Osteocyte (in vitro differentiated cells): Measurements from ENCODE around the gene SLC28A2. TPM values are rescaled to one million over a fixed set of nuclear protein-coding genes. Genes with fewer than 3 reads are reported as not detected.

Experiments used
- DNase-seq: peaks from one replicate; pipeline ENCODE4 v3.0.0; 2021; ENCODE audit warnings: mixed read lengths; ENCODE audit not compliant: unreplicated experiment; ENCODE audit errors: extremely low spot score
- H3K27ac Mint-ChIP-seq: one replicate; pipeline ENCODE4 v1.8.0; 2021; ENCODE audit warnings: mild to moderate bottlenecking, mixed read lengths; ENCODE audit not compliant: unreplicated experiment
- H3K27me3 Mint-ChIP-seq: one replicate; pipeline ENCODE4 v1.8.0; 2021; ENCODE audit warnings: mixed read lengths; ENCODE audit not compliant: unreplicated experiment
- H3K36me3 Mint-ChIP-seq: one replicate; pipeline ENCODE4 v1.8.0; 2021; ENCODE audit warnings: mixed read lengths; ENCODE audit not compliant: unreplicated experiment
- H3K4me1 Mint-ChIP-seq: one replicate; pipeline ENCODE4 v1.8.0; 2021; ENCODE audit warnings: mixed read lengths; ENCODE audit not compliant: unreplicated experiment
- H3K4me3 Mint-ChIP-seq: one replicate; pipeline ENCODE4 v1.8.0; 2021; ENCODE audit warnings: mild to moderate bottlenecking, moderate library complexity, mixed read lengths; ENCODE audit not compliant: unreplicated experiment
- H3K9me3 Mint-ChIP-seq: one replicate; pipeline ENCODE4 v1.8.0; 2021; ENCODE audit warnings: mixed read lengths; ENCODE audit not compliant: unreplicated experiment
- total RNA-seq: library from RNA; stranded (reverse); gene quantifications from 2 replicates; pipeline ENCODE4 v1.2.1, GENCODE V29; 2021
- TF ChIP-seq, protein P1 (sequence below): fragments of 200-600 bp; sonication (generic); IDR thresholded peaks from 2 replicates; pipeline ENCODE4 v1.5.0; 2021; ENCODE audit warnings: antibody characterized with exemption, mild to moderate bottlenecking, moderate library complexity

SLC28A2 gene
- total RNA-seq, 1 donor from 2014 or later, result not detected

DNA sequence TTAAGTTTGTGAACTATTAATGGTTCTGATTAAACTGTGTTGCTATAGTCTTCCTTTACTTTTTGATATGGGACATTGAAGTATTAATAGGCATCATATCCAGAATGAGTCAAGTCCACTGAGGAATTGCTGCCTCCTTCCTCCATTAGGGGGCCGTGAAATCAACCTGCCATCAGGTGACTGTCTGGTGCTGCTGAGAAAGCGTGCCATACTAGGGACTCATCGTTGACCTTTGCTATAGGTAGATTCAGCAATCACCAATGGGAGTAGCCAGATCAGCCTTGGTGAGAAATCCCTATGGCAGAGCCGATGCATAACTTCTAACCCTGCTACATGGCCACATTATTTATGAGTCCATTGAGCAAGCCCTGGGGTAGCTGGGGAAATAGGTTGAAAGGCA lies 30.1 kb upstream of the SLC28A2 start:
- Mint-ChIP-seq H3K4me1 (no peaks in the 10 kb centered on the region), H3K27me3 (peaks cover 33% of the 10 kb centered on the region), H3K9me3 (no peaks in the 10 kb centered on the region), H3K4me3 (no peak overlapping the region), H3K27ac (no peak overlapping the region), H3K36me3 (no peaks in the 10 kb centered on the region)
- TF ChIP-seq, protein P1, sequence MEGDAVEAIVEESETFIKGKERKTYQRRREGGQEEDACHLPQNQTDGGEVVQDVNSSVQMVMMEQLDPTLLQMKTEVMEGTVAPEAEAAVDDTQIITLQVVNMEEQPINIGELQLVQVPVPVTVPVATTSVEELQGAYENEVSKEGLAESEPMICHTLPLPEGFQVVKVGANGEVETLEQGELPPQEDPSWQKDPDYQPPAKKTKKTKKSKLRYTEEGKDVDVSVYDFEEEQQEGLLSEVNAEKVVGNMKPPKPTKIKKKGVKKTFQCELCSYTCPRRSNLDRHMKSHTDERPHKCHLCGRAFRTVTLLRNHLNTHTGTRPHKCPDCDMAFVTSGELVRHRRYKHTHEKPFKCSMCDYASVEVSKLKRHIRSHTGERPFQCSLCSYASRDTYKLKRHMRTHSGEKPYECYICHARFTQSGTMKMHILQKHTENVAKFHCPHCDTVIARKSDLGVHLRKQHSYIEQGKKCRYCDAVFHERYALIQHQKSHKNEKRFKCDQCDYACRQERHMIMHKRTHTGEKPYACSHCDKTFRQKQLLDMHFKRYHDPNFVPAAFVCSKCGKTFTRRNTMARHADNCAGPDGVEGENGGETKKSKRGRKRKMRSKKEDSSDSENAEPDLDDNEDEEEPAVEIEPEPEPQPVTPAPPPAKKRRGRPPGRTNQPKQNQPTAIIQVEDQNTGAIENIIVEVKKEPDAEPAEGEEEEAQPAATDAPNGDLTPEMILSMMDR, result no peak
- DNase-seq, result no peak

DNA sequence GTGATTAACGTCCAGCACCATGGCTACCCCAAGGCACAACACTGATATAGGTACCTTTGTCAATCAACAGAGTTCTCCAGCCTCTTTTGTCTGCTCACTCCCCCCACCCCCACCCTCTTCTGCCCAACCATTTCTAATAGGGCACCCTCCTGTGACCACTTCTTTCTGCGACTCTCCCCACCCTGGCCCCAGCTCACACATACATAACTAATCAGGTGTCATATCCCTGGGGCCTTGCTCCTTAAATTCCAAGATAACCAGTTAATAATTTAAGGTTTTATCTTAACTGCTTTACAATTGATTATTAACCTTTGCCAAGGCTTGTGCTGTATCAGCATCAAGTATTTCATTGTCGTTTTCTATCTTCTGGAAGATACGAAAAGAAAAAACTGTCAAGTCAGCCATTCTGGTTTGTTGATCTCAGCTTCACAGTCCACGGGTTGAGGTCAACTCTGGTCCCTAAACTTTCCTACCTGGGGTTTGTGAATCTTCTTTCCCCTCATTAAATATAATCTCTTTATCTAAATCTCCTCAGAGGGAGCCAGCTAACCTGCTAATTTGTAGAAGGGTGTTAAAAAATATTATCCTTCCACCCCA lies 27.3 kb upstream of the SLC28A2 start:
- no peaks in the 10 kb centered on the region for H3K9me3 Mint-ChIP-seq
- H3K4me1 Mint-ChIP-seq, result no peaks in the 10 kb centered on the region
- TF ChIP-seq, protein P1, result no peak
- H3K27me3 Mint-ChIP-seq, result peaks cover 33% of the 10 kb centered on the region
- DNase-seq, result no peak
- no peaks in the 10 kb centered on the region for H3K36me3 Mint-ChIP-seq
- H3K27ac Mint-ChIP-seq, result no peak overlapping the region
- no peak overlapping the region for H3K4me3 Mint-ChIP-seq

DNA sequence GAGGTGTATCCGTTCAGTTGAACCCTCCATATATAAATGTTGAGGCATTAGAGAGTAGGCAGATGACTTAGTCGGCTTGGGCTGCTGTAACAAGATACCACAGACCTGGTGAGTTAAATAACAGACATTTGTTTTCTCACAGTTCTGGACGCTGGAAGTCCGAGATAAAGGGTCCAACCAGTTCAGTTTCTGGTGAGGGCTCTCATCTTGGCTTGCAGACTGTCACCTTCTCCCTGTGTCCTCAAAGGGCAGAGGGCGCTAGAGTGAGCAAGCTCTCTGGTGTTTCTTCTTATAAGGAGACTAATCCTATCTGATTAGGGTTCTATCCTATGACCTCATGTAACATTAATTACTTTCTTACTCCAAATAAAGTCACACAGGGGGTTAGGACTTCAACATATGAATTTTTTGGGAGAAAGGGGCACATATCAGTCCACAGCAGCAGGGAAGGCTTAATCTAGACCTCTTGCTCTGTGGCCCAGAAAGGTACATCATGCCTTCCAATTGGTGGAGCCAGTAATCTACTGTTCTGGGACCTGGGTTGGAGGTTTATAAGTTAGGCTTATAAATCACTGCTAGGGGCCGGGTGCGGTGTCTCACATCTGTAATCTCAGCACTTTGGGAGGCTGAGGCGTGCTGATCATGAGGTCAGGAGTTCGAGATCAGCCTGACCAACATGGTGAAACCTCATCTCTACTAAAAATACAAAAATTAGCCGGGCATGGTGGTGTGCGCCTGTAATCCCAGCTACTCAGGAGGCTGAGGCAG lies 26.3 kb upstream of the SLC28A2 start:
- H3K36me3 Mint-ChIP-seq, result no peaks in the 10 kb centered on the region
- TF ChIP-seq, protein P1, result no peak
- peaks cover 28% of the 10 kb centered on the region for H3K27me3 Mint-ChIP-seq
- no peaks in the 10 kb centered on the region for H3K4me1 Mint-ChIP-seq
- no peak for DNase-seq
- no peak overlapping the region for H3K27ac Mint-ChIP-seq
- H3K4me3 Mint-ChIP-seq, result no peak overlapping the region
- H3K9me3 Mint-ChIP-seq, result no peaks in the 10 kb centered on the region

DNA sequence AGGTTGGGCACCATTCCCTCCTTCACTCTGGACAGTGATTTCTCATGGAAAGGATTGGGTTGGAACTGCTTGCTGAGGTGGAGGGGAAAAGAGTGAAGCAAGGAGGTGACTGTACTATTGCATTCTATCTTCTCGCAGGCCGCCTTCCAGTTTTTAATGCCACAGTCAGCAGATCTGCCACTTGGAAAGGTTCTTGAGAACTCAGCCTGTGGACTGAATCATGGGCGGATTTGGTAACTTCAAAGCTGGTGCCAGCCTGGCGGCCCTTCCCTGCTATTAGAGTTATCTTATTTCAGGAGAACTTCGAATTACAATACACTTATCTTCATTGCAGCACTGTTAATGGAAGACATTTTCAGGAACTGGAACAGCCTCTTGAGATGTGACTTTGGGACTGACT lies 23.1 kb upstream of the SLC28A2 start:
- no peak for DNase-seq
- H3K27ac Mint-ChIP-seq, result no peak overlapping the region
- H3K9me3 Mint-ChIP-seq, result no peaks in the 10 kb centered on the region
- no peak overlapping the region for H3K4me3 Mint-ChIP-seq
- TF ChIP-seq, protein P1, result no peak
- no peaks in the 10 kb centered on the region for H3K4me1 Mint-ChIP-seq
- no peaks in the 10 kb centered on the region for H3K36me3 Mint-ChIP-seq
- peaks cover 6% of the 10 kb centered on the region for H3K27me3 Mint-ChIP-seq

DNA sequence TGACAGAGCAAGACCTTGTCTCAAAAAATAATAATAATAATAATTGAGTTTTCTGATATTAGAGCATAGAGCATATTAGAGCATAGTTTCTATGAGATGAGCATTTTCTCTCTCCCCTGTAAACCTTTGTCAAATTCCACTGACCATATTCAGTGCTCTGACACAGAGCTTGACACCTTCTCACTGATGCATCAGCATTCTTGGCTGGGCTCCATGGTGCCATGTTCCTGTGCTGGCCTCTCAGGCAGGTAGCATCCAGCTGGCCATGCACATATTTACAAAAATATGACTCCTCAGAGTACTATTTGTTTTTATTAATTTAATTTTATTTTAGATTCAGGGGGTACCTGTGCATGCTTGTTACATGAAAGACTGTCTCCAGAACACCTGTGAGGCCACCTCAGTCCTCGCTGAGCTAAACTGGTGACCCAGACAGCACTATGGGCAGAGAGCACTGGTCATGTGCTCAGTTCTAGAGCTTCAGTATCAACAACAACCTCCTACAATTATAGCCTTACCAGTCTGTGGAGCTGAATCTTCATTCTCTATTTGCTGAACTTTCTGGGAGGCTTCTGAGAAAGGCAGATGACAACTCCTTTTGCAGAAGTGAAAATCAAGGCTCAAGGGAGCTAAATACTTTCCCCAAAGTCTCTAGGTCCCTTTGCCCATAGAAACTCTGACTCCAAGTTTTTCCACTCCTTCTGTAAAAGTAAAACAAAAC lies 21.6 kb upstream of the SLC28A2 start:
- no peak overlapping the region for H3K4me3 Mint-ChIP-seq
- TF ChIP-seq, protein P1, result no peak
- no peaks in the 10 kb centered on the region for H3K4me1 Mint-ChIP-seq
- H3K9me3 Mint-ChIP-seq, result no peaks in the 10 kb centered on the region
- H3K27me3 Mint-ChIP-seq, result peaks cover 1% of the 10 kb centered on the region
- DNase-seq, result no peak
- no peaks in the 10 kb centered on the region for H3K36me3 Mint-ChIP-seq
- H3K27ac Mint-ChIP-seq, result no peak overlapping the region
